ENCODE measurements around the gene ADARB2.

GRCh38 chr10:1413823-1414222, 323.5 kb downstream of the ADARB2 start:
- TF ChIP-seq, protein P1, sequence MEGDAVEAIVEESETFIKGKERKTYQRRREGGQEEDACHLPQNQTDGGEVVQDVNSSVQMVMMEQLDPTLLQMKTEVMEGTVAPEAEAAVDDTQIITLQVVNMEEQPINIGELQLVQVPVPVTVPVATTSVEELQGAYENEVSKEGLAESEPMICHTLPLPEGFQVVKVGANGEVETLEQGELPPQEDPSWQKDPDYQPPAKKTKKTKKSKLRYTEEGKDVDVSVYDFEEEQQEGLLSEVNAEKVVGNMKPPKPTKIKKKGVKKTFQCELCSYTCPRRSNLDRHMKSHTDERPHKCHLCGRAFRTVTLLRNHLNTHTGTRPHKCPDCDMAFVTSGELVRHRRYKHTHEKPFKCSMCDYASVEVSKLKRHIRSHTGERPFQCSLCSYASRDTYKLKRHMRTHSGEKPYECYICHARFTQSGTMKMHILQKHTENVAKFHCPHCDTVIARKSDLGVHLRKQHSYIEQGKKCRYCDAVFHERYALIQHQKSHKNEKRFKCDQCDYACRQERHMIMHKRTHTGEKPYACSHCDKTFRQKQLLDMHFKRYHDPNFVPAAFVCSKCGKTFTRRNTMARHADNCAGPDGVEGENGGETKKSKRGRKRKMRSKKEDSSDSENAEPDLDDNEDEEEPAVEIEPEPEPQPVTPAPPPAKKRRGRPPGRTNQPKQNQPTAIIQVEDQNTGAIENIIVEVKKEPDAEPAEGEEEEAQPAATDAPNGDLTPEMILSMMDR (IDR thresholded peaks at IDR 0.05; ENCODE audit: low read depth, low read length, missing input control): no peak
- TF ChIP-seq YY1 (IDR thresholded peaks at IDR 0.05) (no peak), ZBTB33 (IDR thresholded peaks at IDR 0.05) (no peak), RXRA (IDR thresholded peaks at IDR 0.05) (no peak), RAD21 (IDR thresholded peaks at IDR 0.05) (no peak), SP1 (IDR thresholded peaks at IDR 0.05) (no peak), FOXA1 (IDR thresholded peaks at IDR 0.05) (no peak), MAX (IDR thresholded peaks at IDR 0.05) (no peak), HNF4A (conservative IDR thresholded peaks at IDR 0.05) (no peak), EGR1 (IDR thresholded peaks at IDR 0.05; ENCODE audit: low read depth in 2 of 2) (no peak), TAF1 (conservative IDR thresholded peaks at IDR 0.05) (no peak)
- TF ChIP-seq, protein P2, sequence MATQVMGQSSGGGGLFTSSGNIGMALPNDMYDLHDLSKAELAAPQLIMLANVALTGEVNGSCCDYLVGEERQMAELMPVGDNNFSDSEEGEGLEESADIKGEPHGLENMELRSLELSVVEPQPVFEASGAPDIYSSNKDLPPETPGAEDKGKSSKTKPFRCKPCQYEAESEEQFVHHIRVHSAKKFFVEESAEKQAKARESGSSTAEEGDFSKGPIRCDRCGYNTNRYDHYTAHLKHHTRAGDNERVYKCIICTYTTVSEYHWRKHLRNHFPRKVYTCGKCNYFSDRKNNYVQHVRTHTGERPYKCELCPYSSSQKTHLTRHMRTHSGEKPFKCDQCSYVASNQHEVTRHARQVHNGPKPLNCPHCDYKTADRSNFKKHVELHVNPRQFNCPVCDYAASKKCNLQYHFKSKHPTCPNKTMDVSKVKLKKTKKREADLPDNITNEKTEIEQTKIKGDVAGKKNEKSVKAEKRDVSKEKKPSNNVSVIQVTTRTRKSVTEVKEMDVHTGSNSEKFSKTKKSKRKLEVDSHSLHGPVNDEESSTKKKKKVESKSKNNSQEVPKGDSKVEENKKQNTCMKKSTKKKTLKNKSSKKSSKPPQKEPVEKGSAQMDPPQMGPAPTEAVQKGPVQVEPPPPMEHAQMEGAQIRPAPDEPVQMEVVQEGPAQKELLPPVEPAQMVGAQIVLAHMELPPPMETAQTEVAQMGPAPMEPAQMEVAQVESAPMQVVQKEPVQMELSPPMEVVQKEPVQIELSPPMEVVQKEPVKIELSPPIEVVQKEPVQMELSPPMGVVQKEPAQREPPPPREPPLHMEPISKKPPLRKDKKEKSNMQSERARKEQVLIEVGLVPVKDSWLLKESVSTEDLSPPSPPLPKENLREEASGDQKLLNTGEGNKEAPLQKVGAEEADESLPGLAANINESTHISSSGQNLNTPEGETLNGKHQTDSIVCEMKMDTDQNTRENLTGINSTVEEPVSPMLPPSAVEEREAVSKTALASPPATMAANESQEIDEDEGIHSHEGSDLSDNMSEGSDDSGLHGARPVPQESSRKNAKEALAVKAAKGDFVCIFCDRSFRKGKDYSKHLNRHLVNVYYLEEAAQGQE (IDR thresholded peaks at IDR 0.05): no peak
